Stimulated activated naive B cell treated with anti-CD40 and anti-IgM and Interleukin-4, amounts not matched to agents 10 μg/mL and 1 μg/mL and 100 μg/mL, for 72 hours (primary cell): ENCODE data around the gene COL16A1.

Experiments
- ATAC-seq, 2 donors: fragments of 150-1000 bp; cut with Tn5 transposase; replicated peaks; 2 replicates each; pipeline ENCODE4 v1.10.0; 2021; ENCODE audit warnings: moderate library complexity in 1 of 2
- DNase-seq: peaks from one replicate; pipeline ENCODE4 v3.0.0; 2021
- H3K27ac Mint-ChIP-seq: one replicate; pipeline ENCODE4 v1.8.0; 2022; ENCODE audit warnings: mild to moderate bottlenecking, mixed read lengths
- H3K27me3 Mint-ChIP-seq, 2 donors: one replicate each; pipeline ENCODE4 v1.8.0; 2022; ENCODE audit warnings: mixed read lengths in 2 of 2
- H3K36me3 Mint-ChIP-seq, 2 donors: one replicate each; pipeline ENCODE4 v1.8.0; 2022; ENCODE audit warnings: mixed read lengths in 2 of 2, mild to moderate bottlenecking in 1 of 2
- H3K4me1 Mint-ChIP-seq, 2 donors: one replicate each; pipeline ENCODE4 v1.8.0; 2022; ENCODE audit warnings: mixed read lengths in 2 of 2, mild to moderate bottlenecking in 1 of 2
- H3K4me3 Mint-ChIP-seq, 2 donors: one replicate each; pipeline ENCODE4 v1.8.0; 2022; ENCODE audit warnings: mild to moderate bottlenecking in 2 of 2, mixed read lengths in 2 of 2, moderate library complexity in 1 of 2
- H3K9me3 Mint-ChIP-seq, 2 donors: one replicate each; pipeline ENCODE4 v1.8.0; 2022; ENCODE audit warnings: mixed read lengths in 2 of 2, mild to moderate bottlenecking in 1 of 2

COL16A1 gene

GRCh38 chr1:31665234-31665878 lies 38.5 kb downstream of the COL16A1 start:
- H3K36me3 Mint-ChIP-seq: no peaks in the 10 kb centered on the region
- peaks cover 9 to 16% of the 10 kb centered on the region in 2 donors for H3K4me1 Mint-ChIP-seq
- no peak for ATAC-seq
- DNase-seq: no peak
- no peak overlapping the region for H3K4me3 Mint-ChIP-seq
- H3K27ac Mint-ChIP-seq: no peak overlapping the region
- H3K27me3 Mint-ChIP-seq: peaks cover 22 to 31% of the 10 kb centered on the region in 2 donors
- no peaks in the 10 kb centered on the region for H3K9me3 Mint-ChIP-seq

DNA sequence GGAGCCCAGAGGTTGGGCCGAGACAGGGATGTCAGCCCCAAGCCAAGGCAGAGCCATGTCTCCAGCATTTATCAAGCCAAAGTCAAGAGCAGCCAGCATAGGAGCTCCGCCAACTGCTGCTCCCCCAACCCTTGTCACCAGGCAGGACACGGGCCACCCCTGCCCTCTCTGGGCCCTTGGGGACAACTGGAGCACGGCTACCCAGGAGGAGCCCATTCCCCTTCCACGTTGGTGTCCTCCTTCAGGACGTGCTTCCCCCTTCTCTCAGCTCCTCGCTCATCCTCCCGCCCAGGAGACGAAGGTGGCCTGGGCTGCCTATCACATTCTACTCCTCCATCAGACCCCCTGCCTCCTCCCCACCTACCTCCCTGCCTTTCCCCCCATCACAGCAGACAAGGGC lies 39.3 kb downstream of the COL16A1 start:
- Mint-ChIP-seq H3K27me3 (peaks cover 14 to 23% of the 10 kb centered on the region in 2 donors), H3K4me1 (peaks cover 5 to 11% of the 10 kb centered on the region in 2 donors), H3K36me3 (no peaks in the 10 kb centered on the region), H3K4me3 (no peak overlapping the region), H3K27ac (no peak overlapping the region), H3K9me3 (no peaks in the 10 kb centered on the region)
- no peak for ATAC-seq
- no peak for DNase-seq

DNA sequence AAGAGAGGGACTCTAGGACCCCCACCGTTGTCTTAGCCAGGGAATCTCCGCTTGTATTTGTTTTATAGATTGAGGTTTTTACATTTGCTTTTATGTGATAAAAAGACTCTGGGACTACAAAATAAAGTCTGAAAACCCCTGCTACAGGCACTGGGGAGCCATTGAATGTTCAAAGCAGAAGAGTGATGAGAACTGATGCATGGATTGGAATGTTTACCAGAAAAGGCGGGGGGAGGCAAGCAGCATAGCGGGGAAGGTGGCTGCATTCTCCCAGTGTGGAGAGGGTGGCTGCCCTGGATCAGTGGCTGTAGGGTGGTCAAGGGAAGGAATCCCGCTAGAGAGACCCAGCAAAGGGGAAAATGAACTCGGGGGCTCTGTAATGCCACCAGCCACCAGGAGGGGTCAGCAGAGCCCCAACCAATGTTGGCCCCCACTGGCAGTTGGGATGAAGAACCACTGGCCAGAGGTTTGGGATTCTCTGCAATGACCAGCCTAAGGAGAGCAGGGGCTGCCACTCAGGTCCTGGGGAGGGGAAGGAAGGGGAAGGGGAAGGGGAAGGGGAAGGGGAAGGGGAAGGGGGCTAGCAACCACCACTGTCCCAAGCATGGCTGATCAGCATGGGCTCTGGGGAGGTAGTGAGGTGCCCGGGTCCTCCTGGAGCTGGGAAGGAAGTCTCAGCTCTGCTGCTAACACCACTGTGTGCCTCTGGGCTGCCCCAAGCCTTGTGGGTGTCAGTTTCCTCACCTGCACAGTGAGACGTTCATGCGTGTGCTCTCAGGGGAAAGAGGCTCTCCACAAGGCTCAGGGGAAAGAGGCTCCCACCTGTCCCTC lies 40.0 kb downstream of the COL16A1 start:
- no peak overlapping the region for H3K27ac Mint-ChIP-seq
- peaks cover 8 to 16% of the 10 kb centered on the region in 2 donors for H3K27me3 Mint-ChIP-seq
- H3K36me3 Mint-ChIP-seq: no peaks in the 10 kb centered on the region
- H3K4me1 Mint-ChIP-seq: peaks cover 3 to 9% of the 10 kb centered on the region in 2 donors
- ATAC-seq (peak; percentile 35 to 50), DNase-seq (peak; percentile 29)
- no peak overlapping the region for H3K4me3 Mint-ChIP-seq
- no peaks in the 10 kb centered on the region for H3K9me3 Mint-ChIP-seq

DNA sequence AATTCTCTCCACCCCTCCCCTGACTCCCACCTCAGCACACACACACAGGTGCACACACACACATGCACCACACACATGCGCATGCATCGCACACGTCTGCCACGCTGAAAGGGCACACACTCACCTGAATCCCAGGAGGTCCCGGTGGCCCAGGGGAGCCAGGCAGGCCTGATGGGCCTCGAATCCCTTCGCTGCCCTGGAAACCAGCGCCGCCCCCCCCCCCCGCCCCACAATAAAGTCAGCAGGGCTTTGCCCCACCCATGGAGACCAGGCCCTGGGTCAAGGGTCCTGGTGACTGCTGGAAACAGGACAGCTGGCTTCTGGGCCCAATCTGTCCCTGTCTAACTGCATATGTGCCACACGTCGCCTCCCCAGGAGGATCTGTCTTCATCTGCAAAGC lies 41.4 kb downstream of the COL16A1 start:
- H3K27me3 Mint-ChIP-seq: peaks cover 9 to 14% of the 10 kb centered on the region in 2 donors
- no peak overlapping the region for H3K27ac Mint-ChIP-seq
- no peaks in the 10 kb centered on the region for H3K36me3 Mint-ChIP-seq
- no peak overlapping the region for H3K4me3 Mint-ChIP-seq
- no peaks in the 10 kb centered on the region for H3K9me3 Mint-ChIP-seq
- H3K4me1 Mint-ChIP-seq: peaks cover 3 to 9% of the 10 kb centered on the region in 2 donors
- DNase-seq (no peak), ATAC-seq (no peak)

GRCh38 chr1:31661856-31662255 lies 42.0 kb downstream of the COL16A1 start:
- no peak overlapping the region for H3K4me3 Mint-ChIP-seq
- no peaks in the 10 kb centered on the region for H3K9me3 Mint-ChIP-seq
- DNase-seq (no peak), ATAC-seq (no peak)
- no peak overlapping the region for H3K27ac Mint-ChIP-seq
- no peaks in the 10 kb centered on the region for H3K36me3 Mint-ChIP-seq
- peaks cover 9 to 14% of the 10 kb centered on the region in 2 donors for H3K27me3 Mint-ChIP-seq
- H3K4me1 Mint-ChIP-seq: peaks cover 3 to 9% of the 10 kb centered on the region in 2 donors

DNA sequence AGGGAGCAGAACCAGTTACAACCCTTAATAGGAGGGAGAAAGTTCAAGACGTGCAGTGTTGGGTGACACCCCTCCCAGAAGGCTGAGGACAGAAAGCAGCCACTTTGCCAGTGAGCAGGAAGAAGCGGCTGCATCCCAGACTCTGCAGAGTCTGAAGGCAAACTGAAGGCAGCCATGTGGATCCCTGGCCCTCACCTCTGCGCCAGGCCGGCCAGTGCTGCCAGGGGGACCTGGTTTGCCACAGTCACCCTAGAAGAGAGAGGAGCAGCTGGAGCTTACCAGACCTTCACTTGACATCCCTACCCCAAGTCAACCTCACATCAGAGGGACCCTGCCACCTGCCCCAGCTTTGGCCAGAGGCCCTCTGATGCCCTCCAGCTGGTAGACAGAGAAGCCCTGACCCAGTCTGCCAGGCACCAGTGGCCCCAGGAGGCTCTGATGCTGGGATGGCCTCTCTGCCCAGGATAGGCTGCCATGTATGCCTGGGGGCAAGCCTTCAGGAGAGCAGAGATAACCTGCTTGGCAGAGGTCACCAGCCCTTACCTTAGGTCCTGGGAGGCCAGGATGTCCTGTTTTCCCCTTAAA lies 42.9 kb downstream of the COL16A1 start:
- no peak for DNase-seq
- Mint-ChIP-seq H3K4me3 (no peak overlapping the region), H3K27ac (no peak overlapping the region), H3K36me3 (no peaks in the 10 kb centered on the region), H3K27me3 (peaks cover 10 to 21% of the 10 kb centered on the region in 2 donors), H3K4me1 (peaks cover 3 to 9% of the 10 kb centered on the region in 2 donors), H3K9me3 (no peaks in the 10 kb centered on the region)
- ATAC-seq: no peak

GRCh38 chr1:31659889-31660288 lies 43.9 kb downstream of the COL16A1 start:
- Mint-ChIP-seq H3K27me3 (peaks cover 17 to 30% of the 10 kb centered on the region in 2 donors), H3K9me3 (no peaks in the 10 kb centered on the region), H3K36me3 (no peaks in the 10 kb centered on the region), H3K4me3 (no peak overlapping the region), H3K4me1 (peaks cover 3 to 9% of the 10 kb centered on the region in 2 donors), H3K27ac (no peak overlapping the region)
- DNase-seq (no peak), ATAC-seq (no peak)

GRCh38 chr1:31658721-31659120 lies 45.1 kb downstream of the COL16A1 start:
- peaks cover 3 to 7% of the 10 kb centered on the region in 2 donors for H3K4me1 Mint-ChIP-seq
- no peak overlapping the region for H3K4me3 Mint-ChIP-seq
- H3K9me3 Mint-ChIP-seq: no peaks in the 10 kb centered on the region
- no peaks in the 10 kb centered on the region for H3K36me3 Mint-ChIP-seq
- no peak overlapping the region for H3K27ac Mint-ChIP-seq
- DNase-seq (no peak), ATAC-seq (no peak)
- peaks cover 17 to 30% of the 10 kb centered on the region in 2 donors for H3K27me3 Mint-ChIP-seq

DNA sequence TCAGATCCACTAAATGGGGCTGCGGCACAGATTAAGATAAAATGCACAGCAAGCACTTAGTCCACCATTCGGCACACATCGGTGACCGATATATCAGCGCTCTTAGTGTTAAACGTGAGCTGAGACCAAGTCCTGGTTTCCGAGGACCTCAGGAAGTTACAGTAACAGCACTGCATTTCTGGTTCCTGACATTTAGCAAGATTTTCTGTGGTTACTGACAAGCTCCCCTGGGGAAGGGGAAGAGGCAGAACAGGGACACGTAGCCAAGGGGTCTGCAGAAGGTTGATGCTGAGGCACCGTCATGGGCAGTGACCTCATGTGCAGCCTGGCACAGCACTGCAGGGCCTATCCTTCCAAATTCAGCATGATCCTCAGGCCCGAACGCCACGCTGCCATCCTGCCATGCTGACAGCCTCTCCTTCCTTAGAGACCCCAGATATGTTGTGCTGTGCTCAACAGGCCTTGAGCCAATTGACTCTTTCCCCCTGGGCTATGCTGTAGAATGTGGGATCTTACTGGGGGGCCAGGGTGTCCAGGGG lies 45.8 kb downstream of the COL16A1 start:
- Mint-ChIP-seq H3K9me3 (no peaks in the 10 kb centered on the region), H3K4me1 (peaks cover 3 to 5% of the 10 kb centered on the region in 2 donors), H3K27me3 (peaks cover 15 to 27% of the 10 kb centered on the region in 2 donors), H3K4me3 (no peak overlapping the region), H3K27ac (no peak overlapping the region), H3K36me3 (no peaks in the 10 kb centered on the region)
- DNase-seq (no peak), ATAC-seq (no peak)

GRCh38 chr1:31657020-31657804 lies 46.6 kb downstream of the COL16A1 start:
- Mint-ChIP-seq H3K36me3 (no peaks in the 10 kb centered on the region), H3K4me1 (peaks cover 3 to 5% of the 10 kb centered on the region in 2 donors), H3K27ac (no peak overlapping the region), H3K27me3 (peaks cover 13 to 22% of the 10 kb centered on the region in 2 donors), H3K4me3 (no peak overlapping the region), H3K9me3 (no peaks in the 10 kb centered on the region)
- ATAC-seq (no peak), DNase-seq (no peak)

DNA sequence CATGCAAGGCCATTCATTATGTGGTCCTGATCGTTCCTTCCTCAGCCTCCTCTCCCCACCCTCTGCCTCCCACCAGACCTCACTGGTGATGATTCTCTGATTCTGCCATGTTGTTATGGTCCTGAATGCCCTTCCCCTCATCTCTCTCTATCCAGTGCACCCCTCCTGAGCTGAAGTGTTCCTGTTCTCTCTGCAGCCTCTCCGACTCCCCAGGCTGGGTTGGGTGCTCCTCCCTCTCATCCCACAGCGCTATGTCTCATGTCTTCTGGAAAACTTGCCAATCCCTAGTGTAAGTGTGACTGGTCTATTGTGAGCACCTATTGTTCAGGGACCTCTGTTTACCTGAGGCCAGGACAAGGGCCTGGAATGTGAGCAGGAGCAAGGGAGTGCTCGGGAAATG lies 48.1 kb downstream of the COL16A1 start:
- Mint-ChIP-seq H3K27ac (no peak overlapping the region), H3K9me3 (no peaks in the 10 kb centered on the region), H3K4me1 (peaks cover 3 to 5% of the 10 kb centered on the region in 2 donors), H3K36me3 (no peaks in the 10 kb centered on the region), H3K27me3 (peaks cover 13 to 22% of the 10 kb centered on the region in 2 donors), H3K4me3 (no peak overlapping the region)
- no peak for ATAC-seq
- no peak for DNase-seq

DNA sequence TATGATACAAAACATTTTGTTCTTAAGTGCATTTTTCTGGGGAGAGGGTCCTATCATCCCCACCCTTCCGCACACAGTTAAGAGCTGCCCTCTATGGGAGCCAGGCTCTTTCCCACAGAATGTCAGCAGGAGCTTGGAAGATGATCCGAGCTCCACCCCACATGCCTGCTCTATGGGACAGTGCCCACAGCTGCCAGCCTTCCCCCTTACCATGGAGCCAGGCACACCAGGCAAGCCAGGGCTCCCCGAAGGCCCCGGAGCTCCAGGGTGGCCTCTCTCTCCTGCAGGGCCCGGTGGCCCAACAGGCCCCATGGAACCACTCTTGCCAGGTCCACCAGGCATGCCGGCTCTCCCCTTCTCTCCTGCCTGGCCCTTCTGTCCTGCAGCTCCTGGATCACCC lies 48.7 kb downstream of the COL16A1 start:
- H3K9me3 Mint-ChIP-seq: no peaks in the 10 kb centered on the region
- ATAC-seq (no peak), DNase-seq (no peak)
- H3K4me3 Mint-ChIP-seq: no peak overlapping the region
- H3K27me3 Mint-ChIP-seq: peaks cover 13 to 22% of the 10 kb centered on the region in 2 donors
- no peaks in the 10 kb centered on the region for H3K36me3 Mint-ChIP-seq
- no peak overlapping the region for H3K27ac Mint-ChIP-seq
- peaks cover under 1 to 1% of the 10 kb centered on the region in 2 donors for H3K4me1 Mint-ChIP-seq

DNA sequence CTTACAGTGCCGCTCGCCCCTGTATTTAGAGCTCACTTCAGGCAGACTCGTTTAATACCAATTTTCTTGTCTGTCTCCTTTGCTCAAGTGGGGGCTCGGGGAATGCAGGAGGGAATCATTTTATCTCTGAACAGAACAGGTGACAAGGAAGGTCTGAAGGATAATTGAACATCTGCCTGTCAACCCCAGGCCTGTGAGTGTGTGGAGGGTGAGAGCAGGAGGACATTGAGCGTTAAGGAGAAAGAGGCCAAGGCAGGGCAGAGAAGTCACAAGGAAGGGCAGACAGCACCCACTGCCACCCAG lies 49.4 kb downstream of the COL16A1 start:
- peaks cover 13 to 22% of the 10 kb centered on the region in 2 donors for H3K27me3 Mint-ChIP-seq
- ATAC-seq (no peak), DNase-seq (no peak)
- H3K36me3 Mint-ChIP-seq: peaks cover 0 to 5% of the 10 kb centered on the region in 2 donors
- H3K9me3 Mint-ChIP-seq: no peaks in the 10 kb centered on the region
- H3K4me1 Mint-ChIP-seq: no peaks in the 10 kb centered on the region
- H3K27ac Mint-ChIP-seq: no peak overlapping the region
- no peak overlapping the region for H3K4me3 Mint-ChIP-seq
